Measurements from ENCODE around the gene KIF3B. TPM values are rescaled to one million over a fixed set of nuclear protein-coding genes. Genes with fewer than 3 reads are reported as not detected.

The KIF3B gene
- total RNA-seq, 1 donor from 2014 or later, result 15.1 TPM

Other genes with a start within 250 kb of the KIF3B start
- 11.5 TPM for gene HCK, start 225.4 kb upstream of the KIF3B start, total RNA-seq
- gene TM9SF4, start 167.9 kb upstream of the KIF3B start, total RNA-seq, result 23.8 TPM
- gene PLAGL2, start 69.9 kb upstream of the KIF3B start, total RNA-seq, result 6.4 TPM
- 21.4 TPM for gene POFUT1, start 69.8 kb upstream of the KIF3B start, total RNA-seq
- 54.3 TPM for gene ASXL1, start 80.7 kb downstream of the KIF3B start, total RNA-seq